IPS-18c (cell line): ENCODE data around the gene NOL3.
A peak's percentile ranks its signal among the peaks of the same experiment; 100 is the strongest.
"Not testable (repeated sequence)": the region's sequence is repeated elsewhere in the genome, so short reads cannot be mapped to it uniquely, and the experiment has no call there.

Experiments
- H3K4me3 ChIP-seq: 2 replicates; pipeline ENCODE4 v1.7.0; 2013; ENCODE audit warnings: low read depth, mild to moderate bottlenecking, low read length, moderate library complexity; ENCODE audit not compliant: insufficient read depth
- H3K9me3 ChIP-seq: one replicate; pipeline ENCODE4 v1.6.1; 2013; ENCODE audit warnings: mild to moderate bottlenecking, low read length, moderate library complexity; ENCODE audit not compliant: control insufficient read depth, insufficient read depth

NOL3 gene

GRCh38 chr16:67170168-67170948 lies at the start of gene NOL3:
TSS of gene NOL3 (plus strand) at chr16:67170538.
- no peaks in the 10 kb centered on the region for H3K9me3 ChIP-seq
- peak within 1 kb of the TSS; percentile 64 for H3K4me3 ChIP-seq

- not testable (repeated sequence) for H3K9me3 ChIP-seq, H3K4me3 ChIP-seq
These were observed 47.5 kb upstream of the NOL3 start for GRCh38 chr16:67122799-67123198.

- no peaks in the 10 kb centered on the region for H3K9me3 ChIP-seq
- no peak overlapping the region for H3K4me3 ChIP-seq
These were observed 41.9 kb upstream of the NOL3 start for GRCh38 chr16:67128417-67128816.

GRCh38 chr16:67128887-67129286 lies 41.5 kb upstream of the NOL3 start:
- Histone ChIP-seq H3K9me3 (no peaks in the 10 kb centered on the region), H3K4me3 (no peak overlapping the region)

GRCh38 chr16:67129422-67129821 lies 40.9 kb upstream of the NOL3 start:
- Histone ChIP-seq H3K4me3 (no peak overlapping the region), H3K9me3 (no peaks in the 10 kb centered on the region)

GRCh38 chr16:67137605-67138004 lies 32.7 kb upstream of the NOL3 start:
- H3K9me3 ChIP-seq: no peaks in the 10 kb centered on the region
- no peak overlapping the region for H3K4me3 ChIP-seq

GRCh38 chr16:67141391-67141790 lies 28.9 kb upstream of the NOL3 start:
- H3K4me3 ChIP-seq: no peak overlapping the region
- H3K9me3 ChIP-seq: no peaks in the 10 kb centered on the region

GRCh38 chr16:67142342-67142741 lies 28.0 kb upstream of the NOL3 start:
- Histone ChIP-seq H3K4me3 (no peak overlapping the region), H3K9me3 (no peaks in the 10 kb centered on the region)

GRCh38 chr16:67144943-67145342 lies 25.4 kb upstream of the NOL3 start:
- Histone ChIP-seq H3K9me3 (peaks cover 2% of the 10 kb centered on the region), H3K4me3 (no peak overlapping the region)

- H3K9me3 ChIP-seq: peaks cover 2% of the 10 kb centered on the region
- H3K4me3 ChIP-seq: no peak overlapping the region
These were observed 24.6 kb upstream of the NOL3 start for GRCh38 chr16:67145746-67146145.

- H3K4me3 ChIP-seq: no peak overlapping the region
These were observed 23.6 kb upstream of the NOL3 start for GRCh38 chr16:67146523-67147357.

GRCh38 chr16:67147437-67148140 lies 22.7 kb upstream of the NOL3 start:
- Histone ChIP-seq H3K4me3 (no peak overlapping the region), H3K9me3 (peaks cover 2% of the 10 kb centered on the region)

More at GRCh38 chr16:67146523-67147357, 23.6 kb upstream of the NOL3 start:
- H3K9me3 ChIP-seq: peaks cover 2% of the 10 kb centered on the region

GRCh38 chr16:67148221-67148620 lies 22.1 kb upstream of the NOL3 start:
- H3K9me3 ChIP-seq: peaks cover 2% of the 10 kb centered on the region
- no peak overlapping the region for H3K4me3 ChIP-seq

GRCh38 chr16:67148656-67149275 lies 21.6 kb upstream of the NOL3 start:
- Histone ChIP-seq H3K9me3 (peaks cover 2% of the 10 kb centered on the region), H3K4me3 (no peak overlapping the region)

- H3K4me3 ChIP-seq: peak overlapping the region; percentile 68
- H3K9me3 ChIP-seq: peaks cover 2% of the 10 kb centered on the region
These were observed 20.9 kb upstream of the NOL3 start for GRCh38 chr16:67149276-67150046.

GRCh38 chr16:67150047-67150832 lies 20.1 kb upstream of the NOL3 start:
- H3K4me3 ChIP-seq: peak overlapping the region; percentile 68

More at GRCh38 chr16:67150047-67150832, 20.1 kb upstream of the NOL3 start:
- peaks cover 2% of the 10 kb centered on the region for H3K9me3 ChIP-seq
